ENCODE data around the gene FOXJ2. TPM values are rescaled to one million over a fixed set of nuclear protein-coding genes. Genes with fewer than 3 reads are reported as not detected.
"Not testable (repeated sequence)": the region's sequence is repeated elsewhere in the genome, so short reads cannot be mapped to it uniquely, and the experiment has no call there.

Gene FOXJ2
- total RNA-seq, 1 donor from 2014 or later: 9.4 TPM

- Histone ChIP-seq H3K27me3 (ENCODE audit: control insufficient read depth in 3 of 3, insufficient read depth in 3 of 3, low read length in 3 of 3) (no peaks in the 10 kb centered on the region), H3K27ac (ENCODE audit: low read depth, low read length) (no peak overlapping the region), H3K9me3 (ENCODE audit: control insufficient read depth in 3 of 3, low read length in 3 of 3) (no peaks in the 10 kb centered on the region), H3K4me3 (ENCODE audit: low read length in 3 of 3) (peak overlapping the region in 1 of 3 donors; percentile 5), H3K36me3 (ENCODE audit: control insufficient read depth in 3 of 3, insufficient read depth in 3 of 3, low read length in 3 of 3) (peaks cover 0 to 3% (median 0%) of the 10 kb centered on the region in 3 donors), H3K4me1 (ENCODE audit: control insufficient read depth in 3 of 3, insufficient read depth in 3 of 3, low read length in 3 of 3) (peaks cover 5 to 8% (median 7%) of the 10 kb centered on the region in 3 donors), H3K9ac (ENCODE audit: low read depth in 1 of 3, low read length in 3 of 3) (no peak overlapping the region)
Observed at GRCh38 chr12:8027856-8028255, 4.7 kb upstream of the FOXJ2 start.

- H3K4me1 ChIP-seq (ENCODE audit: control insufficient read depth in 3 of 3, insufficient read depth in 3 of 3, low read length in 3 of 3): peaks cover 6 to 12% (median 8%) of the 10 kb centered on the region in 3 donors
- H3K9ac ChIP-seq (ENCODE audit: low read depth in 1 of 3, low read length in 3 of 3): no peak overlapping the region
- no peak overlapping the region for H3K4me3 ChIP-seq (ENCODE audit: low read length in 3 of 3)
- no peak overlapping the region for H3K27ac ChIP-seq (ENCODE audit: low read depth, low read length)
- H3K36me3 ChIP-seq (ENCODE audit: control insufficient read depth in 3 of 3, insufficient read depth in 3 of 3, low read length in 3 of 3): peaks cover 0 to 3% (median 0%) of the 10 kb centered on the region in 3 donors
- no peaks in the 10 kb centered on the region for H3K27me3 ChIP-seq (ENCODE audit: control insufficient read depth in 3 of 3, insufficient read depth in 3 of 3, low read length in 3 of 3)
- no peaks in the 10 kb centered on the region for H3K9me3 ChIP-seq (ENCODE audit: control insufficient read depth in 3 of 3, low read length in 3 of 3)
Observed at GRCh38 chr12:8028267-8028666, 4.2 kb upstream of the FOXJ2 start.

DNA sequence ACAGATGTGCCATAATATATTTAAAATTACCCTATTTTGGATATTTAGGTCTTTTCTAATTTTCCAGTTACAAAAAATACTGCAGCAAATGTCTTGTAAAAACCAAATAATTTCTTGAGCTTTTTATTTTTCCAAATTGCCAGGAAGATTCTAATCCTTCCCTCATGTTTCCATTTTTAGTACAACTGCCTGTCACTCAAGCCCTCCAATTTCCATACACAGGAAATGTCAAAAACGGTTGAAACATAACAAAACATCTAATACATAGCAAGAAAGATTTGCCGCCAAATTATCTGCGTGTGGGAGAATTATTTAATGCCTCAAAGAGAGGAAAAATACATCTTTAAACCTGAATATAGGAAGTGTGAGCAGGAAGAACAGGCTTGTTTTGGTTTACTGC, 2.3 kb upstream of the FOXJ2 start:
- Histone ChIP-seq H3K4me1 (ENCODE audit: control insufficient read depth in 3 of 3, insufficient read depth in 3 of 3, low read length in 3 of 3) (peaks cover 25 to 31% (median 26%) of the 10 kb centered on the region in 3 donors), H3K4me3 (ENCODE audit: low read length in 3 of 3) (no peak overlapping the region), H3K9me3 (ENCODE audit: control insufficient read depth in 3 of 3, low read length in 3 of 3) (no peaks in the 10 kb centered on the region)

GRCh38 chr12:8031017-8031416, 1.5 kb upstream of the FOXJ2 start:
- not testable (repeated sequence) for H3K9me3 ChIP-seq (ENCODE audit: control insufficient read depth in 3 of 3, low read length in 3 of 3); H3K9ac ChIP-seq (ENCODE audit: low read depth in 1 of 3, low read length in 3 of 3); H3K27ac ChIP-seq (ENCODE audit: low read depth, low read length); H3K27me3 ChIP-seq (ENCODE audit: control insufficient read depth in 3 of 3, insufficient read depth in 3 of 3, low read length in 3 of 3); H3K36me3 ChIP-seq (ENCODE audit: control insufficient read depth in 3 of 3, insufficient read depth in 3 of 3, low read length in 3 of 3); H3K4me3 ChIP-seq (ENCODE audit: low read length in 3 of 3)
- peaks cover 33 to 39% (median 33%) of the 10 kb centered on the region in 3 donors for H3K4me1 ChIP-seq (ENCODE audit: control insufficient read depth in 3 of 3, insufficient read depth in 3 of 3, low read length in 3 of 3)

More for the DNA sequence above, 2.3 kb upstream of the FOXJ2 start:
- Histone ChIP-seq H3K27ac (ENCODE audit: low read depth, low read length) (no peak overlapping the region), H3K9ac (ENCODE audit: low read depth in 1 of 3, low read length in 3 of 3) (no peak overlapping the region), H3K36me3 (ENCODE audit: control insufficient read depth in 3 of 3, insufficient read depth in 3 of 3, low read length in 3 of 3) (peaks cover 0 to 2% (median 0%) of the 10 kb centered on the region in 3 donors), H3K27me3 (ENCODE audit: control insufficient read depth in 3 of 3, insufficient read depth in 3 of 3, low read length in 3 of 3) (no peaks in the 10 kb centered on the region)

DNA sequence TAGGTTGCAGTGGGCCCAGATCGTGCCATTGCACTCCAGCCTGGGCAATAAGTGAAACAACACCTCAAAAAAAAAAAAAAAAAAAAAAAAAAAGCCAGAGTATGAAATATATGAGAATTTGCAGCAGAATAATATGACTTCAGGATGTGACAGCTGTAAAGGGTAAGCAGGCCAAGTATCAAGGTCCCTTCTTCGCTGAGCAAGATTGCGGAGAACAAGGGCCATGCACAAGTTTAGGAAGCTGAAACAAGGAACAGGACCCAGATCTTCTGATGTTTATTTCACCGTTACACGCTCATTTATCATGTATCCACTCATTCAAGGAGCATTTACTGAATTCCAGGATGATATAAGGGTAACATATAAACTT, 659 bp upstream of the FOXJ2 start:
- Histone ChIP-seq H3K27me3 (ENCODE audit: control insufficient read depth in 3 of 3, insufficient read depth in 3 of 3, low read length in 3 of 3) (no peaks in the 10 kb centered on the region), H3K4me1 (ENCODE audit: control insufficient read depth in 3 of 3, insufficient read depth in 3 of 3, low read length in 3 of 3) (peaks cover 41 to 46% (median 41%) of the 10 kb centered on the region in 3 donors), H3K9ac (ENCODE audit: low read depth in 1 of 3, low read length in 3 of 3) (peak overlapping the region; percentile 89 to 100 (median 99)), H3K27ac (ENCODE audit: low read depth, low read length) (peak overlapping the region; percentile 97), H3K4me3 (ENCODE audit: low read length in 3 of 3) (peak overlapping the region; percentile 84 to 96 (median 92)), H3K9me3 (ENCODE audit: control insufficient read depth in 3 of 3, low read length in 3 of 3) (no peaks in the 10 kb centered on the region), H3K36me3 (ENCODE audit: control insufficient read depth in 3 of 3, insufficient read depth in 3 of 3, low read length in 3 of 3) (peaks cover 0 to 3% (median 3%) of the 10 kb centered on the region in 3 donors)

GRCh38 chr12:8033153-8034044, 883 bp downstream of the FOXJ2 start:
- peak overlapping the region; percentile 97 for H3K27ac ChIP-seq (ENCODE audit: low read depth, low read length)
- H3K9me3 ChIP-seq (ENCODE audit: control insufficient read depth in 3 of 3, low read length in 3 of 3): no peaks in the 10 kb centered on the region
- peaks cover 56 to 60% (median 56%) of the 10 kb centered on the region in 3 donors for H3K4me1 ChIP-seq (ENCODE audit: control insufficient read depth in 3 of 3, insufficient read depth in 3 of 3, low read length in 3 of 3)
- H3K27me3 ChIP-seq (ENCODE audit: control insufficient read depth in 3 of 3, insufficient read depth in 3 of 3, low read length in 3 of 3): no peaks in the 10 kb centered on the region
- H3K36me3 ChIP-seq (ENCODE audit: control insufficient read depth in 3 of 3, insufficient read depth in 3 of 3, low read length in 3 of 3): peaks cover 0 to 3% (median 3%) of the 10 kb centered on the region in 3 donors
- H3K9ac ChIP-seq (ENCODE audit: low read depth in 1 of 3, low read length in 3 of 3): peak overlapping the region; percentile 97 to 100 (median 99)
- peak overlapping the region; percentile 92 to 96 (median 94) for H3K4me3 ChIP-seq (ENCODE audit: low read length in 3 of 3)

DNA sequence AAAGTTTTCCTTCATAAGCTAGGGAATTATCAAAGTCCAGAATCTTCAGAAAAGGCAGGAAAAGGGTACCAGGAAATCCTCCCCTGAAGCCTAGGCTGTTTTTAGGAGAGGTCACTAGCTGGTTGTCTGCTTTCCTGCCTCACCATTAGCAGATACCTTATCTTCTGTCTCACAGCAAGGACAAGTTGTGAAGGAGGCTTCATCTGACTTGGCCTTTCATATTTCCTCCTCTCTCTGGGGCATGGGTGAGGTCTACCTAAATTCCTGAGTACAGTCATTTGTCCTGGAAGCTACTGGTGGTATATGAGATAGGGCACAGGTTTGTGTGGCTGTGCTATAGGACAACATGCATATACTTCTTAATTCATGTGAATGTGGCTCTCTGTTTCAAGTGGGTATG, 2.3 kb downstream of the FOXJ2 start:
- Histone ChIP-seq H3K4me1 (ENCODE audit: control insufficient read depth in 3 of 3, insufficient read depth in 3 of 3, low read length in 3 of 3) (peaks cover 64 to 74% (median 68%) of the 10 kb centered on the region in 3 donors), H3K27ac (ENCODE audit: low read depth, low read length) (peak overlapping the region; percentile 97), H3K36me3 (ENCODE audit: control insufficient read depth in 3 of 3, insufficient read depth in 3 of 3, low read length in 3 of 3) (peaks cover 2 to 5% (median 4%) of the 10 kb centered on the region in 3 donors), H3K4me3 (ENCODE audit: low read length in 3 of 3) (peak overlapping the region; percentile 92 to 96 (median 94)), H3K9ac (ENCODE audit: low read depth in 1 of 3, low read length in 3 of 3) (peak overlapping the region; percentile 97 to 100 (median 99)), H3K27me3 (ENCODE audit: control insufficient read depth in 3 of 3, insufficient read depth in 3 of 3, low read length in 3 of 3) (no peaks in the 10 kb centered on the region), H3K9me3 (ENCODE audit: control insufficient read depth in 3 of 3, low read length in 3 of 3) (no peaks in the 10 kb centered on the region)

DNA sequence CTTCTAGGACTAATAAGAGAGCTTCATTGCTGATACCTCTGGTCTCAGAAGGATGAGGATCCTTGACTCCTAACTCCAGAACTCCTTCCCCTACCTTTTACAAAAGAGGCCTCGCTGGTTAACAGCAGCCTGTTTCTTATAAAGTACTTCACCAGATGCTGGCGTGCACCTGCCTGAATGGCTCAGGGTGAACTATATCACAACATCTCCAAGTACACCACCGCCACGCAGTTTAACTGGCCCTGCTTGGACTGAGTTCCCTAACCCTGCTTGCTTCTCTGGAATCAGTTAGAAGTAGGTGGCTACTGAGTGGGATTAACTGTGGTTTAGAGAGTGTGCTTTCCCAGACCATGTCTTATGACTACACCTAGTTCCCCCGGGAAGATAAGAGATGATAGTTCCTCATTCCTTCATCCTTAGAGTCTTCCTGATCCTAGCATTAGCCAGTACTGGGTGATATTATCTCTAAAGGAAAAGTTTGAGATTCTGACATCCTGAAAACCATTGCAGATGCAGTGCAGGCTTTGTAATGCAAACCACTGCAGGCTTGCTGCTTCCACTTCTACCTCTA, 3.0 kb downstream of the FOXJ2 start:
- Histone ChIP-seq H3K4me3 (ENCODE audit: low read length in 3 of 3) (peak overlapping the region; percentile 92 to 96 (median 94)), H3K27me3 (ENCODE audit: control insufficient read depth in 3 of 3, insufficient read depth in 3 of 3, low read length in 3 of 3) (no peaks in the 10 kb centered on the region), H3K27ac (ENCODE audit: low read depth, low read length) (peak overlapping the region; percentile 97), H3K9me3 (ENCODE audit: control insufficient read depth in 3 of 3, low read length in 3 of 3) (no peaks in the 10 kb centered on the region), H3K9ac (ENCODE audit: low read depth in 1 of 3, low read length in 3 of 3) (peak overlapping the region; percentile 97 to 100 (median 99)), H3K36me3 (ENCODE audit: control insufficient read depth in 3 of 3, insufficient read depth in 3 of 3, low read length in 3 of 3) (peaks cover 6 to 10% (median 8%) of the 10 kb centered on the region in 3 donors), H3K4me1 (ENCODE audit: control insufficient read depth in 3 of 3, insufficient read depth in 3 of 3, low read length in 3 of 3) (peaks cover 64 to 77% (median 69%) of the 10 kb centered on the region in 3 donors)

GRCh38 chr12:8036346-8036745, 3.8 kb downstream of the FOXJ2 start:
- H3K27ac ChIP-seq (ENCODE audit: low read depth, low read length): peak overlapping the region; percentile 97
- H3K4me1 ChIP-seq (ENCODE audit: control insufficient read depth in 3 of 3, insufficient read depth in 3 of 3, low read length in 3 of 3): peaks cover 64 to 77% (median 69%) of the 10 kb centered on the region in 3 donors

More at GRCh38 chr12:8036346-8036745, 3.8 kb downstream of the FOXJ2 start:
- Histone ChIP-seq H3K4me3 (ENCODE audit: low read length in 3 of 3) (peak overlapping the region in 2 of 3 donors; percentile 13 to 23), H3K36me3 (ENCODE audit: control insufficient read depth in 3 of 3, insufficient read depth in 3 of 3, low read length in 3 of 3) (peaks cover 10 to 14% (median 11%) of the 10 kb centered on the region in 3 donors), H3K9ac (ENCODE audit: low read depth in 1 of 3, low read length in 3 of 3) (peak overlapping the region in 2 of 3 donors; percentile 24 to 60), H3K9me3 (ENCODE audit: control insufficient read depth in 3 of 3, low read length in 3 of 3) (no peaks in the 10 kb centered on the region), H3K27me3 (ENCODE audit: control insufficient read depth in 3 of 3, insufficient read depth in 3 of 3, low read length in 3 of 3) (no peaks in the 10 kb centered on the region)

All from skeletal muscle tissue (tissue), 4 donors.